Measurements from ENCODE around the gene ANO3.

ANO3 gene

DNA sequence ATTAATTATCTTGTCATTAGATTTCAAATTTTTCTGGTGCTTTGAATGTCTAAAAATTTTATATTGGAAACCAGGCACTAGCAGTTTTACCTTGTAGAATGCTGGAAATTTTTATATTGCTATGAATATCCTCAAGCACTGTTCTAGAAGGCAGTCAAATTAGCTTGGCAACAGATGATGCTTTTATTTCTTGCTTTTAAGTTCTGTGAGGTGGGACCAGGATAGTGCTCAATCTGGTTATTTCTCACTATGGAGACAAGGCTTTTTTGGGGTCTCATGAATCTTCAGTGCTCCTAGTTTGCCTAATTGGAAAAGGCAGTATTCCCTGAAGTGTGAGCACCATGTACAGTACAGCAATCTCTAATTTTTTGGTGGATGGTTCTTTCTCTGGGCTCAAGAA lies 27.1 kb downstream of the ANO3 start:
- DNase-seq (ENCODE audit: low spot score): no peak

- no peak for DNase-seq (ENCODE audit: low spot score)
These were observed 33.4 kb downstream of the ANO3 start for GRCh38 chr11:26365284-26365683.

- DNase-seq (ENCODE audit: low spot score): no peak
These were observed 45.7 kb downstream of the ANO3 start for GRCh38 chr11:26377619-26378018.

- DNase-seq (ENCODE audit: low spot score): no peak
These were observed 67.4 kb downstream of the ANO3 start for GRCh38 chr11:26399336-26399735.

DNA sequence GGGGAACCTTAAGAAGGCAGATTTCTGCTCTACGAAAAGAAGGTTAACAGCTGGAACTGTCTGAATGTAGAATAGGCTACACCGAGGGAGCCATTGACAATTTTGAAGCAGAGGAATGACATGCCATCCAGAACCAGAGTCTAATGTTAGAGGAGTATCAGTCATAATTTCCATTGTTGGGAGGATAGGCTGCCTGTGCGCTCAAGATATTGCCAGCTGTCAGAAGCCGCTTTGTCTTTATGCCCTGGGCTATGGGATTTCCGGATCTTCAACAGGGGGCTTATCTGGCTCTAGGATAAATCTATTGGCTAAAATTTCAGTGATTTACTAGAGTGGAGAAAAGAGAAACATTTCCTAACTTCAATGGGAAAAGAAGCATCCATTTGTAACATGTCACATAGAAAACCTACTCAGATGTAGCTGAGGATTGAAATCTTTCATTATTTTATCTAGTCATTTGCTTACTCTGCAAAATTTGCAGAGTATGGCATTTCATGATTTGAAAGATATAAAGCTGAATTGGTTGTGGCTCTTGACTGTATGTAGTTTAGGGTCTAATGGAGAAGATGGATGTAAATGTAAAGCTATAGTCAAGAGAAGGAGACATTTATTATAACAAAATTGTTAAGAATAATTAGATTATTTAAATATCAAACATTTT lies 78.9 kb downstream of the ANO3 start:
- no peak for DNase-seq (ENCODE audit: low spot score)

GRCh38 chr11:26412955-26413354 lies 81.0 kb downstream of the ANO3 start:
- no peak for DNase-seq (ENCODE audit: low spot score)

- no peak for DNase-seq (ENCODE audit: low spot score)
These were observed 86.5 kb downstream of the ANO3 start for GRCh38 chr11:26418386-26418912.

DNA sequence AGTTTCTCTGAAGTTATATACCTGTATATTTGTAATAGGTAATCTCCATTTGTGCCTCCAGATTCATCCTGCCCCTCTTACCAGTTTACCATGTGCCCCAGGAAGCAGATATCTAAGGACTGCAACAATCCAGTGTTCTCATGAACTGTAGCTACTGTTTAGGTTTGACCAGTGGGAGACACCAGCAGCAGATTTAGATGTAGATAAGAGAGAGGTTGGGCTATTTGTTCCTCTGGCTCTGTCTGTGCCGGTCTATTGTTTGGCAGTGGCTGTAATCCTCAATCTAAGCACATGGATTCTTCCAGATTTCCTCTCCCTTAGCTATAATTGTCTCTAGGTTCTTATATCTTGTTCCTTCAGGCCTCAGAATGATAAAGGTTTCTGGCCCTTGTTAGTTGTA lies 88.4 kb downstream of the ANO3 start:
- no peak for DNase-seq (ENCODE audit: low spot score)

DNA sequence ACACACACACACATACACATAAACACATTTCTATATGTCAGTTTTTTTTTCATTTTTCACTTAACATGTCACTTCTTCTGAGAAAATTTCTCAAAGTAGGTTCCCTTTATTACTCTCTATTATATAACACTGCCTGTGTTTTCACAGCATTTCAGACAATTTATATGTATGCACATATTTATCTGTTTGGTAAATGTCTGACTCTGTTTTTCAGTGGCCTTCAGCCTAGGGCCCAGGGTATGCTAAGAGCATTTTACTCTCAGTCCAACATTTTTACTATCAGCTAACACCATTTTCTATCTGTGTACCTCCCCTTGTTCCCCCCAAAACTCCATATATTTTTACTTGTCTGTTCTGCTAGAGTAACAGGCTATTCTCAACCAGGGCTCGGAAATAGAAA lies 92.3 kb downstream of the ANO3 start:
- DNase-seq (ENCODE audit: low spot score): no peak

- DNase-seq (ENCODE audit: low spot score): no peak
These were observed 107.9 kb downstream of the ANO3 start for GRCh38 chr11:26439854-26440253.

DNA sequence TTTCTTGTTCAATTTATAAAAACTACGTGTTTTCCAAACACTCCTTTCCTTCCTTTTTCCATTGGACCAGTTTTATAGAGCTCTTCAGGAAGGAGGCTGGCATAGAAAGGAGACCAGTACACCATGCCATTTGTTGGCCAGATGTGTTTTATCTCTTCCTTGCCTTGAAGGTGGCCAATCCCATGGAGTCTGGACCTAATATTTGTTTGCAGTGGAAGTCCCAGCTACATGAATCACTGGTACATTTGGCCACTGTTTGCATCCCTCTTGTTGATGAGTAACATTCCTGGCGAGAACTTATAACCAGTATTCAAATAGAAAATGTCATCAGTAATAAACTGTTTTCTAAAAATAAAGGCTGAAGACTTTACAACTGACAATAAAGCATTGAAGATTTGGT lies 110.2 kb downstream of the ANO3 start:
- DNase-seq (ENCODE audit: low spot score): no peak

DNA sequence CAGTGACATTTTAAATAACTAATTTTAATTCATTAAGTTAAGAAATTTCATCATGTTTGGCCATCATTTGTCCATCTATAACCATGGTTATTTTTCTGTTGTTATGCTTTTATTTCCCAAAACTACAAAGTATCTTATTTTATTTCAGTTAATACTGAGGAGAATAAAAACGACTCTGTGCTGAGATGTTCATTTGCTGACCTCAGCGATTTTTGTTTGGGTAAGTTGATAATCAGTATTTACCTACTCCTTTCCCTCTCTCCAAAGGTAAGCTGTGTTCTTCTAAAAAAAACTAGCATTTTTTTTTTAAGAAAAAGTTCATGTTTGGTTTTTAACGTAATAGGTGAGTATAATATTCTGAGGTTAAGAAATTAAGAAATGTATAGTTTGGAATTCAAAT lies 111.7 kb downstream of the ANO3 start:
- DNase-seq (ENCODE audit: low spot score): no peak

- DNase-seq (ENCODE audit: low spot score): no peak
These were observed 125.7 kb downstream of the ANO3 start for GRCh38 chr11:26457636-26458035.

DNA sequence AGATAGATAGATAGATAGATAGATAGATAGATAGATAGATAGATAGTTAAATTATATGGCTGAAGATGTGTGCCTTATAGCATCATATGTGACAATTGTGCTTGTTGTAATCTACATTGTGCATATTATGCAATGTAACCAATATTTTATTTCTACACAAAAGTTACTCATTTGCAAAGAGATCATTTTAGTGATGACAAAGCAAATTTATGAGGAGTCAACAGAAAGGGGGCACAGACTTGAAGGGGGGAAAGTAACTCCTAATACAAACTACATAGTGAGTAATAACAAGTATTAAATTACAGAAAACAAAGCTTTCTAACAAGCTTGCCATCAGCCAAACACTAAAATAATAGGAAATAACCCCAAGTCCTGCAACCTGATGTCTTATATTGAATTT lies 133.3 kb downstream of the ANO3 start:
- DNase-seq (ENCODE audit: low spot score): no peak

DNA sequence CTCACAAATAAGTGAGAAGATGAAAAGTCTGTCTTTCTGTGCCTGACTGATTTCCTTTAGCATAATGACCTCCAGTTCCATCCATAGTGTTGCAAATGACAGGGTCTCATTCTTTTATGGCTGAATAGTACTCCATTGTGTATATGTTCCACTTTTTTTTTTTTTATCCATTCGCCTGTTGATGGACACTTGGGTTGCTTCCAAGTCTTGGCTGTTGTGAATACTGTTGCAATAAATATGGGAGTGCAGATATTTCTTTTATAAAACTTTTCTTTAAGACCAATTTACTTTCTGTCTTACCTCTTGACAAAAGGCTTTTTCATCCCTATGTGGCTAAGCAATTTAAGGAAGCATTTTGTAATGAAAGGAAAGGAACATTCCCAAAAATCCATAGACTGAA lies 135.6 kb downstream of the ANO3 start:
- DNase-seq (ENCODE audit: low spot score): no peak

DNA sequence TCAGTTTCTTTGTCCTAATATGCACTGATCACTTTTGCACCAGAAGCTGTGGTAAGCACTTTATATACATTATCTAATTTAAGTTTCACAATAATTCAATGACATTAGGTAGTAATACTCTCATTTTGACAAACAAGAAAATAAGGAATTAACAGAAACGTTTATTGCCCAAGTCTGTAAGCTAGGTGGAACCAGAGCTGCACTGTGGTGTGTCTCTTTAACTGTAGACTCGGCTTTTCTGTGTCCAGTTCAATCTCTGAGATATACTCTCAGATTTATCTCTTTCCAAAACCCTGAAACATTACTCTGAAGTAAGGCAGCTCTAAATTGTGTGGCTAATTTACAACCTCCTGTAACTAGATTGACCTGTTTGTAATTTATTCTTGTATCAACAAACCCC lies 139.1 kb downstream of the ANO3 start:
- DNase-seq (ENCODE audit: low spot score): no peak

DNA sequence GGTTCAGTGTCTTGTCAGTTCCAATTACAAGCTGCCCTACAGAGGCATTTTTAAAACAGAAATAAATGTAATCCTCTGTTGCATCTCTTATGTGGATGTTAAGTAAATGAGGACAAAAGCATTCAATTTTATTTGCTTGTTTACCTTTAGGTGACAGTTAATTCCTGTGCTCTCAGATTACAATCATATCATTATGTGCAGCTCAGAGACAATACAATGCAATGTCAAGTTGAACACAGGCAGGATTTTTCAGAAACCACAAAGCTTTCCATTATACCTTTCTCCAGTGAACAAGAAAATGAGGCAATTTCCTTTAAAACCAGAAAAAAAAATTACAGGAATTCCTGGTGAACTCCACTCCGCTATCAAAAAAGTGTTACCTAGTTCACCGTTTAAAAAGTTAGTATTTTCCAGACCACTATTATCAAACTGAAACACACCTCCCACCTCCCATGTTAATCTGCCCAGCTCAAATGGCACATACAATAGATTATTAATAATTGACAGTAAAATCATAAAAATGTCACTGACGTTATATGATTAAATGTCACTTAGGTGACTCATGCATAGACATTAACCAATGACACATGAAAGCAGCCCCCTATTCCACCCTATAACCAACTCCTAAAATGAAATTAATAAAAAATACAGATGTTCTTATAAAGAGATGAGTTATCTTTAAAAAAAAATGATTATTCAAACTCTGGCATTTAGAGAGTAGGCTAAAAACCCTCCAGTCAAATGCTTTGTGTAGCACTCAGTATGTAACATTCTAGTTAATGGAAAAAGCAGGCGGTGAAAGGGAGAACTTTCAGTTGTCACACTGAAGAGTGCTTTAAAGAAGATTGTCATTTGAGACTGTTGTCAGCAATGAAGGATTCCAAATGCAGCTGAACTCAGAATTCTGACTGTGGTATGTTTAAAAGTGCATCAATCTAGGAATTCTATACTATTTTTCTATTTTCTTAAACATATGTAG lies 141.6 kb downstream of the ANO3 start:
- DNase-seq (ENCODE audit: low spot score): no peak

- DNase-seq (ENCODE audit: low spot score): no peak
These were observed 142.5 kb downstream of the ANO3 start for GRCh38 chr11:26474401-26474800.

DNA sequence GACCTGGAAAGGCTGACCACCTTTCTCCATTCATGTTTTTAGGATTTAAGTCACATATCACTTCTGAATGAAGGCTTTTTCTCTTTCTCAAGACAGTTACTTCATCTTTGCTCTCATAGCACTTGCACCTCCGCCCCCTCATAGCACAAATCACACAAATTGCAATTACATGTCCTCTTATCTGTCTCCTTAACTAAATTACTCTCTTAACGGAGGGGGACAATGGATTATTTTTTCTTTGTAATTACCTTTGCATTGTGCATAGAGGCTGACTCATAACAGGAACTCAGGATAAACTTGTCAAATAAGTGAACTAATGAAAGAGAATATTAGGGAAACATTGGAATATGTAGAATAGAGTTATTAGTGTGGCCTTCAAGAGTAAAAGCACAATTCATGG lies 145.5 kb downstream of the ANO3 start:
- DNase-seq (ENCODE audit: low spot score): no peak

GRCh38 chr11:26478710-26479109 lies 146.8 kb downstream of the ANO3 start:
- no peak for DNase-seq (ENCODE audit: low spot score)

DNA sequence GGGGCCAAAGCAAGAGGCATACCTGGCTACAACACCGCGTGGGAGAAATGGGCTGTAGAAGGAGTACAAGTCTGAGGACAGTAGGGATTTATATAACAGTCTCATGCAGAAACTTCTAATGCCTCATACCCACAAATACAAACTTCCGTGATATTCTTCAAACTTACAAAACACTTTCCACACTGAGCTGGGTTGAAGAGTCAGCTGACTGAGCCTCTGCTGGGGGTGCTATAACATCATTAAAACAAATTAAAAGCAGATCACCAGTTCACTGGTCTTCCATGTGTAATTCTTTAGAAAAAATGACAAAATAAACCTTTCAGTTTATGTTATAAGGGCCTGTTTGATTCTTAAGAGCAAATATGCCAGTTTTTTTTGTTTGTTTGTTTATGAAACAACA lies 148.1 kb downstream of the ANO3 start:
- DNase-seq (ENCODE audit: low spot score): no peak

- DNase-seq (ENCODE audit: low spot score): no peak
These were observed 151.2 kb downstream of the ANO3 start for GRCh38 chr11:26483108-26483507.

DNA sequence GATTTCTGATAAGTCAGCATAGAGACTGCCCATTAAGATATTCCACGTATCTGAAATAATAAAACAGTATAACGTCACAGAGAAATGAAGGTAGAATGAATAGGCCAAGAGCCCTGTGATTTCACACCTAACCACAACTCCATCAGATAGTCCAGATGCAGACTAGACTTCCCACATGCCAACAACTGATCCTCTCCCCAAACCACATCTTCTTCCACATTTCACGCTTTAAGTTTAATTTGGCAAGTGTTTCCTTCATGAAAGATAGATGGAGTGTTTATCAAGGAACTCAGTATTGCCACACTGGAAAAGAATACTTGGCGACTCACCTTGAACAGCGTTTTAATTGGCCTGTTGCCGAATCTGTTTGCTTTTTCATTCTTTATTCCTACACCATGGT lies 158.6 kb downstream of the ANO3 start:
- no peak for DNase-seq (ENCODE audit: low spot score)
